ENCODE data around the gene MAPK8IP3. TPM values are rescaled to one million over a fixed set of nuclear protein-coding genes. Genes with fewer than 3 reads are reported as not detected.

MAPK8IP3 gene
- total and polyA plus RNA-seq, 12 donors = 12.1 to 430 (median 56.1) TPM

- no peak overlapping the region for H3K27ac ChIP-seq
- peaks cover 0 to 50% of the 10 kb centered on the region in 2 donors for H3K36me3 ChIP-seq (replicated peaks in 1 of 2)
- no peak for TF ChIP-seq POLR2A (IDR thresholded peaks at IDR 0.05)
- no peak for TF ChIP-seq CTCF (IDR thresholded peaks at IDR 0.05)
- DNase-seq = no peak
- no peaks in the 10 kb centered on the region for H3K27me3 ChIP-seq
- intact Hi-C loops (cut with DNase I) = loop anchor here in 1 of 2 donors (10.0 kb wide), 1 partner anchor 70 kb away; no protein-coding TSS in a partner anchor
- WGBS, 4 donors = 88 to 94% (median 90%) methylated on average over 15 to 19 of the region's 19 CpGs
- no peaks in the 10 kb centered on the region for H3K9me3 ChIP-seq (replicated peaks in 1 of 3)
- H3K4me3 ChIP-seq = no peak overlapping the region
- H3K4me1 ChIP-seq (replicated peaks in 1 of 2) = peaks cover 0 to 11% of the 10 kb centered on the region in 2 donors
Observed at GRCh38 chr16:1674751-1675664, 31.0 kb upstream of the MAPK8IP3 start.

GRCh38 chr16:1676661-1677060 lies 29.3 kb upstream of the MAPK8IP3 start:
- Histone ChIP-seq H3K4me1 (replicated peaks in 1 of 2) (peaks cover 0 to 11% of the 10 kb centered on the region in 2 donors), H3K9me3 (replicated peaks in 1 of 3) (no peaks in the 10 kb centered on the region), H3K27ac (no peak overlapping the region), H3K27me3 (no peaks in the 10 kb centered on the region), H3K4me3 (no peak overlapping the region), H3K36me3 (replicated peaks in 1 of 2) (peaks cover 0 to 36% of the 10 kb centered on the region in 2 donors)
- WGBS, 4 donors = 85 to 95% (median 91%) methylated on average over 12 of the region's 12 CpGs
- DNase-seq = no peak
- intact Hi-C loops (cut with DNase I) = loop anchor here in 1 of 2 donors (10.0 kb wide), 1 partner anchor 68 kb away; no protein-coding TSS in a partner anchor
- TF ChIP-seq POLR2A (IDR thresholded peaks at IDR 0.05) (no peak), CTCF (IDR thresholded peaks at IDR 0.05) (no peak)

GRCh38 chr16:1677339-1677738 lies 28.7 kb upstream of the MAPK8IP3 start:
- H3K4me1 ChIP-seq (replicated peaks in 1 of 2) = peaks cover 0 to 11% of the 10 kb centered on the region in 2 donors
- WGBS, 4 donors = 87 to 89% (median 87%) methylated on average over 18 of the region's 18 CpGs
- H3K9me3 ChIP-seq (replicated peaks in 1 of 3) = no peaks in the 10 kb centered on the region
- intact Hi-C loops (cut with DNase I) = loop anchor here in 1 of 2 donors (10.0 kb wide), 1 partner anchor 67 kb away; no protein-coding TSS in a partner anchor
- H3K36me3 ChIP-seq (replicated peaks in 1 of 2) = peaks cover 0 to 30% of the 10 kb centered on the region in 2 donors
- no peak for DNase-seq
- no peaks in the 10 kb centered on the region for H3K27me3 ChIP-seq
- TF ChIP-seq POLR2A (IDR thresholded peaks at IDR 0.05) (no peak), CTCF (IDR thresholded peaks at IDR 0.05) (no peak)
- no peak overlapping the region for H3K27ac ChIP-seq
- peak overlapping the region in 1 of 4 donors; percentile 84 for H3K4me3 ChIP-seq

GRCh38 chr16:1677942-1678499 lies 28.0 kb upstream of the MAPK8IP3 start, which contains the start of gene JPT2:
TSS of gene JPT2 (plus strand) at chr16:1678279. CDS start at chr16:1678313, 34 bp downstream.
- DNase-seq = peak; percentile 96 to 99 (median 98)
- Histone ChIP-seq H3K4me3 (peak within 1 kb of the TSS in 3 of 4 donors; percentile 48 to 84 (median 64)), H3K27me3 (no peaks in the 10 kb centered on the region), H3K27ac (peak within 1 kb of the TSS in 4 of 5 donors; percentile 45 to 81 (median 62)), H3K9me3 (replicated peaks in 1 of 3) (no peaks in the 10 kb centered on the region), H3K4me1 (replicated peaks in 1 of 2) (peaks cover 0 to 11% of the 10 kb centered on the region in 2 donors), H3K36me3 (replicated peaks in 1 of 2) (peaks cover 0 to 25% of the 10 kb centered on the region in 2 donors)
- no peak for TF ChIP-seq CTCF (IDR thresholded peaks at IDR 0.05)
- peak in 1 of 2 donors; percentile 36 for TF ChIP-seq POLR2A (IDR thresholded peaks at IDR 0.05)
- WGBS, 4 donors = 0 to 1% (median 0%) methylated on average over 32 to 79 of the region's 79 CpGs
- intact Hi-C loops (cut with DNase I) = loop anchor here in 1 of 2 donors (10.0 kb wide), 1 partner anchor 67 kb away; no protein-coding TSS in a partner anchor

All from adrenal gland (tissue), 12 donors.